VCaP (cell line): ENCODE results near the gene KIAA0930.
A peak's percentile ranks its signal among the peaks of the same experiment; 100 is the strongest.

Source experiments
- H3K27ac ChIP-seq: fragments of 450-650 bp; 2 replicates; pipeline ENCODE4 v1.5.1; 2017
- CTCF ChIP-seq: fragments of 450-650 bp; conservative IDR thresholded peaks from 2 replicates; pipeline ENCODE4 v1.5.1; 2017; ENCODE audit warnings: mild to moderate bottlenecking, moderate library complexity

The KIAA0930 gene

GRCh38 chr22:45248832-45249561, 8.3 kb upstream of the KIAA0930 start:
- no peak for TF ChIP-seq CTCF
- H3K27ac ChIP-seq = no peak overlapping the region; the same call in 1 of the 2 replicates

- no peak for TF ChIP-seq CTCF
- peak overlapping the region; percentile 91 for H3K27ac ChIP-seq
Observed at GRCh38 chr22:45246060-45246985, 5.6 kb upstream of the KIAA0930 start.

GRCh38 chr22:45244916-45245315, 4.2 kb upstream of the KIAA0930 start:
- peak overlapping the region; percentile 91 for H3K27ac ChIP-seq
- TF ChIP-seq CTCF = no peak

GRCh38 chr22:45242778-45243191, 2.1 kb upstream of the KIAA0930 start:
- H3K27ac ChIP-seq = peak overlapping the region; percentile 80
- peak; percentile 19 for TF ChIP-seq CTCF

- H3K27ac ChIP-seq = peak overlapping the region; percentile 65; the same call in 1 of the 2 replicates
- no peak for TF ChIP-seq CTCF
Observed at GRCh38 chr22:45240104-45240809, 437 bp downstream of the KIAA0930 start.

- peak overlapping the region; percentile 65; the same call in 1 of the 2 replicates for H3K27ac ChIP-seq
- no peak for TF ChIP-seq CTCF
Observed at GRCh38 chr22:45239681-45240051, 1.0 kb downstream of the KIAA0930 start.
